Endothelial cell of umbilical vein (primary cell): ENCODE data around the gene CPVL. TPM values are rescaled to one million over a fixed set of nuclear protein-coding genes. Genes with fewer than 3 reads are reported as not detected.

Source experiments
- BruUV-seq: library from RNA; stranded (reverse); fragments of 400-500 nt; replicated peaks from 2 replicates; lab custom pipeline; 2021; lab: Mats Ljungman, UMichigan
- CTCF ChIA-PET: fragments of 300-600, 350-600 bp; sonication (Branson Sonifier 250); formaldehyde crosslinking; loops from one replicate; lab custom pipeline; 2021; ENCODE audit warnings: antibody characterized with exemption, inconsistent platforms; lab: Charles Lee
- POLR2A ChIA-PET: fragments of 300-600, 350-600 bp; sonication (Branson Sonifier 250); formaldehyde crosslinking; loops from one replicate; lab custom pipeline; 2021; ENCODE audit warnings: antibody characterized with exemption, inconsistent platforms; lab: Charles Lee
- DNase-seq: peaks from one replicate; pipeline ENCODE4 v3.0.0-alpha.2; 2011; ENCODE audit warnings: low read depth, low spot score
- FAIRE-seq: peaks from 2 replicates; lab custom pipeline; 2011; peaks lifted over from hg19 to GRCh38; lab: Jason Lieb, UNC
- H2AFZ ChIP-seq: 2 replicates; pipeline ENCODE4 v1.6.0; 2012; ENCODE audit warnings: low read depth, low read length, control low read depth, inconsistent platforms
- H3K27ac ChIP-seq: 2 replicates; pipeline ENCODE4 v1.5.1; 2011; ENCODE audit warnings: low read depth, mild to moderate bottlenecking, control low read depth, low read length, moderate library complexity; ENCODE audit not compliant: insufficient read depth
- H3K27me3 ChIP-seq, 2 experiments: 2 replicates each; pipeline versions ENCODE4 v1.6.0 to v1.6.1; 2011; ENCODE audit warnings: low read length in 2 of 2, mixed read lengths in 1 of 2; ENCODE audit not compliant: control insufficient read depth in 2 of 2, insufficient read depth in 2 of 2
- H3K36me3 ChIP-seq, 2 experiments: 2 replicates in 1 of 2; 3 replicates in 1 of 2; pipeline ENCODE4 v1.5.1; 2011; ENCODE audit warnings: low read length in 2 of 2, mild to moderate bottlenecking in 1 of 2, moderate library complexity in 1 of 2; ENCODE audit not compliant: control insufficient read depth in 2 of 2, insufficient read depth in 2 of 2; ENCODE audit errors: extremely low read depth in 1 of 2
- H3K4me1 ChIP-seq: 3 replicates; pipeline ENCODE4 v1.5.1; 2011; ENCODE audit warnings: mild to moderate bottlenecking, low read length; ENCODE audit not compliant: control insufficient read depth, insufficient read depth; ENCODE audit errors: extremely low read depth
- H3K4me2 ChIP-seq: 2 replicates; pipeline ENCODE4 v1.6.1; 2011; ENCODE audit warnings: low read length, control low read depth, mixed read lengths; ENCODE audit not compliant: insufficient read depth
- H3K4me3 ChIP-seq, 3 experiments: fragments of 200-600 bp in 1 of 3; sonication (generic), shearing (Covaris generic) in 1 of 3; replicated peaks in 1 of 3; 2 replicates each; pipeline ENCODE4 v1.5.1; 2011 to 2016; ENCODE audit warnings: control low read depth in 3 of 3, low read length in 3 of 3, mild to moderate bottlenecking in 2 of 3, inconsistent platforms in 1 of 3, low read depth in 1 of 3, moderate library complexity in 1 of 3; ENCODE audit not compliant: insufficient read depth in 1 of 3
- H3K79me2 ChIP-seq: 2 replicates; pipeline ENCODE4 v1.6.0; 2012; ENCODE audit warnings: low read length, inconsistent platforms; ENCODE audit not compliant: control insufficient read depth, insufficient read depth
- H3K9ac ChIP-seq: replicated peaks from 2 replicates; pipeline ENCODE3; 2011; ENCODE audit warnings: low read length, control low read depth; ENCODE audit not compliant: insufficient read depth; ENCODE audit errors: extremely low read depth
- H3K9me1 ChIP-seq: replicated peaks from 3 replicates; pipeline ENCODE4 v1.6.0; 2011; ENCODE audit warnings: mild to moderate bottlenecking, low read length; ENCODE audit not compliant: control insufficient read depth, insufficient read depth; ENCODE audit errors: extremely low read depth
- H3K9me3 ChIP-seq: replicated peaks from 2 replicates; pipeline ENCODE4 v1.5.1; 2012; ENCODE audit warnings: low read length, inconsistent platforms; ENCODE audit not compliant: control insufficient read depth, insufficient read depth
- H4K20me1 ChIP-seq: replicated peaks from 2 replicates; pipeline ENCODE3; 2011; ENCODE audit warnings: mild to moderate bottlenecking, low read length; ENCODE audit not compliant: control insufficient read depth, insufficient read depth; ENCODE audit errors: extremely low read depth
- EZH2 ChIP-seq: IDR thresholded peaks from 2 replicates; pipeline ENCODE4 v1.6.1; 2012; ENCODE audit warnings: borderline replicate concordance, low read depth, mild to moderate bottlenecking, moderate library complexity, low read length, inconsistent platforms; ENCODE audit not compliant: severe bottlenecking
- FOS ChIP-seq: IDR thresholded peaks from 2 replicates; pipeline ENCODE4 v1.6.1; 2011; ENCODE audit warnings: mild to moderate bottlenecking, low read length, moderate library complexity, borderline replicate concordance; ENCODE audit not compliant: insufficient read depth
- GATA2 ChIP-seq: IDR thresholded peaks from 2 replicates; pipeline ENCODE4 v1.7.0; 2011; ENCODE audit warnings: low read depth, mild to moderate bottlenecking, moderate library complexity, mixed read lengths, low read length; ENCODE audit not compliant: insufficient read length, insufficient read depth
- JUN ChIP-seq: IDR thresholded peaks from 2 replicates; pipeline ENCODE4 v1.6.1; 2011; ENCODE audit warnings: borderline replicate concordance, low read depth; ENCODE audit not compliant: insufficient read length, insufficient read depth
- MYC ChIP-seq: IDR thresholded peaks from one replicate; pipeline ENCODE4 v1.6.1; 2011; ENCODE audit warnings: mild to moderate bottlenecking, low read depth, low read length
- POLR2A ChIP-seq: IDR thresholded peaks from 2 replicates; pipeline ENCODE4 v1.6.1; 2012; ENCODE audit warnings: low read depth, mild to moderate bottlenecking, control low read depth, low read length
- POLR2AphosphoS5 ChIP-seq: IDR thresholded peaks from 2 replicates; pipeline ENCODE4 v1.6.1; 2012; ENCODE audit warnings: low read depth, mild to moderate bottlenecking, control low read depth, low read length, moderate library complexity; ENCODE audit not compliant: insufficient read depth
- dilution Hi-C: fragments of 300-500 bp; cut with MboI; formaldehyde crosslinking; loops from one replicate; pipeline ENCODE4 v1.15.0; 2019; ENCODE audit warnings: low sequenced_read_pairs; ENCODE audit not compliant: extremely low pct_ligation_motif_present
- intact Hi-C: fragments of 100-400 bp; cut with micrococcal nuclease; formaldehyde crosslinking; loops from one replicate; pipeline ENCODE4 v1.10.0; 2022
- polyA plus RNA-seq, 4 experiments: library from polyadenylated mRNA; depleted of rRNA in 3 of 4; stranded (reverse) in 3 of 4; unstranded in 1 of 4; fragments of >200 nt; gene quantifications; 2 replicates each; pipeline versions ENCODE4 v1.2.1 to v1.2.3, GENCODE V29; 2011 to 2012; ENCODE audit warnings: missing spikeins in 1 of 4
- total RNA-seq: library from RNA; stranded (reverse); gene quantifications from 2 replicates; pipeline ENCODE4 v1.2.3, GENCODE V29; 2021
- TF ChIP-seq, protein P1 (sequence below): IDR thresholded peaks from 2 replicates; pipeline ENCODE4 v1.6.1; 2011; ENCODE audit not compliant: insufficient read depth, insufficient read length
- TF ChIP-seq, protein P2 (sequence below), 2 donors: IDR thresholded peaks; 1 replicate in 1 of 2; 2 replicates in 1 of 2; pipeline ENCODE4 v1.5.1; 2011; ENCODE audit warnings: low read length in 2 of 2, mild to moderate bottlenecking in 2 of 2, moderate library complexity in 2 of 2, control low read depth in 1 of 2, inconsistent platforms in 1 of 2, low read depth in 1 of 2; ENCODE audit not compliant: insufficient read depth in 1 of 2; ENCODE audit errors: extremely low read depth in 1 of 2

Gene CPVL
- total and polyA plus RNA-seq, 2 donors (not counting 3 experiments of a cell fraction or from before 2014, with no cell fraction given) = 0.14 TPM; not detected in 1

GRCh38 chr7:29163854-29164253 lies 17.5 kb upstream of the CPVL start:
- TF ChIP-seq, protein P1, sequence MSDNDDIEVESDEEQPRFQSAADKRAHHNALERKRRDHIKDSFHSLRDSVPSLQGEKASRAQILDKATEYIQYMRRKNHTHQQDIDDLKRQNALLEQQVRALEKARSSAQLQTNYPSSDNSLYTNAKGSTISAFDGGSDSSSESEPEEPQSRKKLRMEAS = no peak
- TF ChIP-seq FOS (no peak), EZH2 (no peak), MYC (no peak), GATA2 (no peak), POLR2AphosphoS5 (no peak), POLR2A (no peak), JUN (no peak)
- TF ChIP-seq, protein P2, sequence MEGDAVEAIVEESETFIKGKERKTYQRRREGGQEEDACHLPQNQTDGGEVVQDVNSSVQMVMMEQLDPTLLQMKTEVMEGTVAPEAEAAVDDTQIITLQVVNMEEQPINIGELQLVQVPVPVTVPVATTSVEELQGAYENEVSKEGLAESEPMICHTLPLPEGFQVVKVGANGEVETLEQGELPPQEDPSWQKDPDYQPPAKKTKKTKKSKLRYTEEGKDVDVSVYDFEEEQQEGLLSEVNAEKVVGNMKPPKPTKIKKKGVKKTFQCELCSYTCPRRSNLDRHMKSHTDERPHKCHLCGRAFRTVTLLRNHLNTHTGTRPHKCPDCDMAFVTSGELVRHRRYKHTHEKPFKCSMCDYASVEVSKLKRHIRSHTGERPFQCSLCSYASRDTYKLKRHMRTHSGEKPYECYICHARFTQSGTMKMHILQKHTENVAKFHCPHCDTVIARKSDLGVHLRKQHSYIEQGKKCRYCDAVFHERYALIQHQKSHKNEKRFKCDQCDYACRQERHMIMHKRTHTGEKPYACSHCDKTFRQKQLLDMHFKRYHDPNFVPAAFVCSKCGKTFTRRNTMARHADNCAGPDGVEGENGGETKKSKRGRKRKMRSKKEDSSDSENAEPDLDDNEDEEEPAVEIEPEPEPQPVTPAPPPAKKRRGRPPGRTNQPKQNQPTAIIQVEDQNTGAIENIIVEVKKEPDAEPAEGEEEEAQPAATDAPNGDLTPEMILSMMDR (IDR thresholded peaks at IDR 0.05; ENCODE audit: extremely low read depth in 1 of 2, insufficient read depth in 1 of 2, low read depth in 1 of 2, low read length in 2 of 2) = no peak
- no TSS peak for BruUV-seq
- intact Hi-C loops (no loop called here), dilution Hi-C loops (no loop called here)
- Histone ChIP-seq H3K4me2 (no peak overlapping the region), H3K36me3 (no peaks in the 10 kb centered on the region), H3K27ac (no peak overlapping the region), H3K9me1 (no peaks in the 10 kb centered on the region), H3K27me3 (peaks cover 6 to 10% of the 10 kb centered on the region in 2 experiments), H3K9ac (no peak overlapping the region), H4K20me1 (no peaks in the 10 kb centered on the region), H3K9me3 (no peaks in the 10 kb centered on the region), H3K4me1 (no peaks in the 10 kb centered on the region), H3K79me2 (no peaks in the 10 kb centered on the region), H3K4me3 (no peak overlapping the region), H2AFZ (no peak overlapping the region)
- FAIRE-seq (no peak), DNase-seq (no peak)
- POLR2A ChIA-PET = no interaction called here
- CTCF ChIA-PET = interaction anchor here (0.9 to 1.2 kb wide), 2 partner anchors 14 to 237 kb away, joined by 3 to 4 read pairs; no protein-coding TSS in a partner anchor
